ENCODE results near the gene SNX10. TPM values are rescaled to one million over a fixed set of nuclear protein-coding genes. Genes with fewer than 3 reads are reported as not detected.

SNX10 gene
- polyA plus RNA-seq, 4 donors: 9.0 to 26.1 (median 20.7) TPM

GRCh38 chr7:26397796-26398426 is 106.2 kb downstream of the SNX10 start:
- no peak for DNase-seq (ENCODE audit: low read depth in 4 of 4, low spot score in 3 of 4)

GRCh38 chr7:26398427-26398755 is 106.7 kb downstream of the SNX10 start:
- peak in 3 of 4 donors; percentile 64 to 81 (median 77) for DNase-seq (ENCODE audit: low read depth in 4 of 4, low spot score in 3 of 4)

GRCh38 chr7:26398756-26399509 is 107.3 kb downstream of the SNX10 start:
- no peak for DNase-seq (ENCODE audit: low read depth in 4 of 4, low spot score in 3 of 4)

GRCh38 chr7:26399736-26400135 is 108.1 kb downstream of the SNX10 start:
- no peak for DNase-seq (ENCODE audit: low read depth in 4 of 4, low spot score in 3 of 4)

GRCh38 chr7:26403640-26404039 is 112.0 kb downstream of the SNX10 start:
- DNase-seq (ENCODE audit: low read depth in 4 of 4, low spot score in 3 of 4): no peak

GRCh38 chr7:26404189-26404996 is 112.7 kb downstream of the SNX10 start:
- DNase-seq (ENCODE audit: low read depth in 4 of 4, low spot score in 3 of 4): no peak

- no peak for DNase-seq (ENCODE audit: low read depth in 4 of 4, low spot score in 3 of 4)
Observed at GRCh38 chr7:26406433-26406832, 114.8 kb downstream of the SNX10 start.

- no peak for DNase-seq (ENCODE audit: low read depth in 4 of 4, low spot score in 3 of 4)
Observed at GRCh38 chr7:26409661-26410547, 118.2 kb downstream of the SNX10 start.

- no peak for DNase-seq (ENCODE audit: low read depth in 4 of 4, low spot score in 3 of 4)
Observed at GRCh38 chr7:26413007-26413691, 121.5 kb downstream of the SNX10 start.

- DNase-seq (ENCODE audit: low read depth in 4 of 4, low spot score in 3 of 4): no peak
Observed at GRCh38 chr7:26416004-26416403, 124.3 kb downstream of the SNX10 start.

- DNase-seq (ENCODE audit: low read depth in 4 of 4, low spot score in 3 of 4): no peak
Observed at GRCh38 chr7:26417911-26418413, 126.3 kb downstream of the SNX10 start.

GRCh38 chr7:26419198-26419597 is 127.5 kb downstream of the SNX10 start:
- DNase-seq (ENCODE audit: low read depth in 4 of 4, low spot score in 3 of 4): no peak

GRCh38 chr7:26420422-26421019 is 128.9 kb downstream of the SNX10 start:
- no peak for DNase-seq (ENCODE audit: low read depth in 4 of 4, low spot score in 3 of 4)

- DNase-seq (ENCODE audit: low read depth in 4 of 4, low spot score in 3 of 4): no peak
Observed at GRCh38 chr7:26422761-26423160, 131.1 kb downstream of the SNX10 start.

- no peak for DNase-seq (ENCODE audit: low read depth in 4 of 4, low spot score in 3 of 4)
Observed at GRCh38 chr7:26423436-26423835, 131.8 kb downstream of the SNX10 start.

All from left renal pelvis (tissue), 4 donors.